Nephron (organoid): Measurements from ENCODE around the gene PLEKHM3.

Experiments
- H3K27ac Mint-ChIP-seq, 3 experiments: 2 replicates each; pipeline ENCODE4 v1.8.0; 2020; ENCODE audit warnings: mixed read lengths in 3 of 3, mild to moderate bottlenecking in 2 of 3, moderate library complexity in 1 of 3
- H3K27me3 Mint-ChIP-seq: 2 replicates; pipeline ENCODE4 v1.8.0; 2021; ENCODE audit warnings: low read depth, mild to moderate bottlenecking, moderate library complexity, mixed read lengths
- H3K36me3 Mint-ChIP-seq: 2 replicates; pipeline ENCODE4 v1.8.0; 2020; ENCODE audit warnings: low read depth, mixed read lengths
- H3K4me1 Mint-ChIP-seq: 2 replicates; pipeline ENCODE4 v1.8.0; 2020; ENCODE audit warnings: mixed read lengths
- H3K4me3 Mint-ChIP-seq, 3 experiments: 2 replicates each; pipeline ENCODE4 v1.8.0; 2020; ENCODE audit warnings: mild to moderate bottlenecking in 3 of 3, mixed read lengths in 3 of 3, moderate library complexity in 2 of 3
- H3K9me3 Mint-ChIP-seq: 2 replicates; pipeline ENCODE4 v1.8.0; 2020; ENCODE audit warnings: mixed read lengths
- TF ChIP-seq, protein P1 (sequence below), 3 experiments: fragments of 200-600 bp; sonication (generic); IDR thresholded peaks; one replicate each; pipeline ENCODE4 v1.5.0; 2021; ENCODE audit warnings: antibody characterized with exemption in 3 of 3; ENCODE audit not compliant: unreplicated experiment in 3 of 3

The PLEKHM3 gene

DNA sequence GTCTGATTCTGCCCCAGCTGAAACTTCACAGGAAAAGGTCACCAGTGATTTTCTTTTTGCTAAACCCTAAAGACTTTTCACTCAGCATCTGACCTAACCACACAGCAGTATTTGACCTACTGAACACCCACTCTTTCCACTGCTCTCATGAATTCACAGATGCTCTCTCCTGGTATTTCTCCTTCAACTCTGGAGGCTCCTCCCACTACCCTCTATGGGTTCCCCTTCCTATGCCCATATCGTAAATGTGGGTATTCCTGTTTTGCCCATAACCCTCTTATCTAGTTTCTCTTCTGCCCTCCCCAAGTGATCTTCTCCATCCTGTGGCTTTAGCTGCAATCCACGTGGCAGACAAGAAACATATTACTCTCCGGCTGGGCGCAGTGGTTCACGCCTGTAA lies 7.6 kb downstream of the PLEKHM3 start:
- TF ChIP-seq, protein P1, sequence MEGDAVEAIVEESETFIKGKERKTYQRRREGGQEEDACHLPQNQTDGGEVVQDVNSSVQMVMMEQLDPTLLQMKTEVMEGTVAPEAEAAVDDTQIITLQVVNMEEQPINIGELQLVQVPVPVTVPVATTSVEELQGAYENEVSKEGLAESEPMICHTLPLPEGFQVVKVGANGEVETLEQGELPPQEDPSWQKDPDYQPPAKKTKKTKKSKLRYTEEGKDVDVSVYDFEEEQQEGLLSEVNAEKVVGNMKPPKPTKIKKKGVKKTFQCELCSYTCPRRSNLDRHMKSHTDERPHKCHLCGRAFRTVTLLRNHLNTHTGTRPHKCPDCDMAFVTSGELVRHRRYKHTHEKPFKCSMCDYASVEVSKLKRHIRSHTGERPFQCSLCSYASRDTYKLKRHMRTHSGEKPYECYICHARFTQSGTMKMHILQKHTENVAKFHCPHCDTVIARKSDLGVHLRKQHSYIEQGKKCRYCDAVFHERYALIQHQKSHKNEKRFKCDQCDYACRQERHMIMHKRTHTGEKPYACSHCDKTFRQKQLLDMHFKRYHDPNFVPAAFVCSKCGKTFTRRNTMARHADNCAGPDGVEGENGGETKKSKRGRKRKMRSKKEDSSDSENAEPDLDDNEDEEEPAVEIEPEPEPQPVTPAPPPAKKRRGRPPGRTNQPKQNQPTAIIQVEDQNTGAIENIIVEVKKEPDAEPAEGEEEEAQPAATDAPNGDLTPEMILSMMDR (IDR thresholded peaks at IDR 0.05; ENCODE audit: unreplicated experiment in 3 of 3) = no peak
- Mint-ChIP-seq H3K4me3 (no peak overlapping the region), H3K36me3 (no peaks in the 10 kb centered on the region), H3K27ac (no peak overlapping the region), H3K4me1 (no peaks in the 10 kb centered on the region), H3K9me3 (no peaks in the 10 kb centered on the region), H3K27me3 (no peaks in the 10 kb centered on the region)

DNA sequence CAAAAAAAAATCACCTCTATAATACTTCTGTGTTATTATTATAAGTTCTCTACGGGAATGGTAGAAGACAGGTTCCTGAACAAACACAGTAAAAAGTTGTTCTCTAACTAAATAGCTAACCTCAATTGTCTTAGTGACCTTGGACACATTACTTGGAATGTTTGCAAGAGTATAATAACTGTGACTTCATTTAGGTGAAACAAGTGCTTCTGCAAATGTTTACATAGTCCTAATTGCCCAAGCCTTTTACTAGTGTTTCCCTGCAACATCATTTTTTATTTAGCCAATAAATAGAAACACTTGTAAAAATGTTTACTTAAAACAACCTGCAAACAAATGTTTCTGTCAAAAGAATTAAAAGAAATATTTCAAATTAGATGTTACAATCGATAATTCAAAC lies 9.9 kb downstream of the PLEKHM3 start:
- Mint-ChIP-seq H3K36me3 (no peaks in the 10 kb centered on the region), H3K4me1 (no peaks in the 10 kb centered on the region), H3K27ac (no peak overlapping the region), H3K4me3 (no peak overlapping the region), H3K27me3 (no peaks in the 10 kb centered on the region), H3K9me3 (no peaks in the 10 kb centered on the region)
- TF ChIP-seq, protein P1 (IDR thresholded peaks at IDR 0.05; ENCODE audit: unreplicated experiment in 3 of 3) = no peak

DNA sequence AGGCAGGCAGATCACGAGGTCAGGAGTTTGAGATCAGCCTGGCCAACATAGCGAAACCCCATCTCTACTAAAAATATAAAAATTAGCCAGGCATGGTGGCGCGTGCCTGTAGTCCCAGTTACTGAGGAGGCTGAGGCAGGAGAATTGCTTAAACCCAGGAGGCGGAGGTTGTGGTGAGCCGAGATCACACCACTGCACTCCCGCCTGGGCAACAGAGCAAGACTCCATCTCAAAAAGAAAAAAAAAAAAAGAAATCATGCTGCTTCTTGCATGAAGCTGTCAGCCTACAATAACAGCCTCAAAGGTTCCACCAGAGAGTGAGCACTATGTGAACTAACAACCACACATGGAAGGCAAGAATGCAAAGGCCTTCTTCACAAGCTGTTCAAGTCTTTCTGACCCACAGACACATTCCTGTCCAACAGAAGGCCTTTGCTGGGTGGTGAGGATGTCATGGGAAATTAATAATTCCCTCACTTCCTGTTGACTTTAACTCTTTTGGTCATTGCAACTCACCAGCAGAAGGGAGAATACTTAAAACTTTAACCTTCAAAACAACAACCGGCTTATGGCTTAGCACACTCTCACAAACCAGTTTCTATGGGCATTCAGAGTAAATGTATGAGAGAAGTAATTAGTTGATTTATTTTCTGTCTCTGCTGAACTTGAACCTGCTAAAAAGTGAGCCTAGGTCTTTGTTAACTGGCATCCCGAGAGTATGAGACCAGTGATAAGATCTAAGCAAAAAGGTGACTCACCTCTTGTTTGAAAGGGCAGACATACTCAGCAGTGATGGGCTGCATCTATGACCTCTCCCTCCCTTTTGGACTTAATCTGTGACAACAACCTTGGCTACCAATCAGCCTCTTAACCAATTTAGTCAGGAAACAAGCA lies 11.8 kb downstream of the PLEKHM3 start:
- Mint-ChIP-seq H3K27me3 (no peaks in the 10 kb centered on the region), H3K36me3 (peaks cover 3% of the 10 kb centered on the region), H3K27ac (no peak overlapping the region), H3K4me1 (no peaks in the 10 kb centered on the region), H3K4me3 (no peak overlapping the region), H3K9me3 (no peaks in the 10 kb centered on the region)
- TF ChIP-seq, protein P1 (IDR thresholded peaks at IDR 0.05; ENCODE audit: unreplicated experiment in 3 of 3) = no peak

DNA sequence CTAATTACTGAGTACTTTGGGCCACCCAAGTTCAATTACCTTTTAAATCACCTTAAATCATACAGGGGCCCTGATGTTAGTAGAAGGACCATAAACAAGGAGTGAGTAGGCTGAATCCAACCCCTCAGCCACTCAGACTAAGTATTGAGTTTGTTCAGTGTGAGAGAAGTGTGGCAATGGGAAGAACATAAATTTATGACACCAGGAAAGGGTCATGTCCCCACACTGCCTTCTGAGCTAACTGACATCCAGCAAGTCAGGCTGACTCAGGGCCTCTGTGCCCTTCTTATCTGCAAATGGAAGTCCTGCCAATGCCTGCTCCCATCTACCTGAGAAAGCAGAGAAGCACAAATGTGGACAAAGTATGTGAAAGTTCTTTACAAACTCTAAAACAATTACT lies 12.9 kb downstream of the PLEKHM3 start:
- H3K4me1 Mint-ChIP-seq = no peaks in the 10 kb centered on the region
- no peak overlapping the region for H3K4me3 Mint-ChIP-seq
- TF ChIP-seq, protein P1 (IDR thresholded peaks at IDR 0.05; ENCODE audit: unreplicated experiment in 3 of 3) = no peak
- no peaks in the 10 kb centered on the region for H3K27me3 Mint-ChIP-seq
- H3K9me3 Mint-ChIP-seq = no peaks in the 10 kb centered on the region
- H3K36me3 Mint-ChIP-seq = peaks cover 4% of the 10 kb centered on the region
- H3K27ac Mint-ChIP-seq = no peak overlapping the region

DNA sequence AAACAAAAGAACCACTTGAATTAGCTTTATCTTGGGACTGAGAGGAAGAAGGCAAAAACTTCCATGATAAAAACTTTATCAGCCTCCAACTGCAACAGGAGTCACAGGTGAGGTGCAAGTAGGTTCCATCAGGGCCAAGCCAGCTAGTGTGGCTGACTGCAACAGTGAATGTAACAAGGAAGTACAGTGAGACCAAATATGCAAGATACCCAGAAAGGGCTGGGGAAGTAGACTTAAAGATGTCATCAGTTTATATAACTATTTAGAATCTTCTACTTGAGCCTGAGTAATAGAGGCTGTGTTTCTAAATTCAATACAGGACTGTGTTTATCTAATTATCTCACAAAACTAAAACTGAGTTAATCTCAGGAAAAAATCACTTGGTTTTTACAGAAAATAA lies 14.8 kb downstream of the PLEKHM3 start:
- TF ChIP-seq, protein P1 (IDR thresholded peaks at IDR 0.05; ENCODE audit: unreplicated experiment in 3 of 3) = no peak
- no peaks in the 10 kb centered on the region for H3K9me3 Mint-ChIP-seq
- H3K27ac Mint-ChIP-seq = no peak overlapping the region
- no peaks in the 10 kb centered on the region for H3K27me3 Mint-ChIP-seq
- no peaks in the 10 kb centered on the region for H3K4me1 Mint-ChIP-seq
- H3K36me3 Mint-ChIP-seq = peaks cover 8% of the 10 kb centered on the region
- H3K4me3 Mint-ChIP-seq = no peak overlapping the region

DNA sequence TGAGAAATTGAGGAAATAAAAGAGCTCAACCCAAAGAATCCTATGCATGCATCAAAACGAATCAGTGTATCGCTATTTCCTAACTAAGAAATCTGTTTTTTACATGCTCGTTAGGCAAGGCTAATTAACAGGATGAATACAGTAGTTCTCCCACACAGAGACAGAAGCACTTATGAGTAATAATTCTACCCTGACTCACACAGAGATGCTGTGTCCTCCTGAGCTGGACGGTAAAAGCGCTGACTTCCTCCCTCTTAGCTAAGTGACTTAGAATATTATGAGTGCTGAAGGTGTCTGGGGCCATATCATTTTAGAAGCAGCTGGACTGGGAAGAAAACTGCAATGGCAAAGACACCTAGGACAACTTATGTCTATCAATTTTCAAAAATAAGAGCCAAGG lies 18.5 kb downstream of the PLEKHM3 start:
- H3K36me3 Mint-ChIP-seq = peaks cover 8% of the 10 kb centered on the region
- no peaks in the 10 kb centered on the region for H3K9me3 Mint-ChIP-seq
- TF ChIP-seq, protein P1 (IDR thresholded peaks at IDR 0.05; ENCODE audit: unreplicated experiment in 3 of 3) = no peak
- no peaks in the 10 kb centered on the region for H3K27me3 Mint-ChIP-seq
- H3K27ac Mint-ChIP-seq = no peak overlapping the region
- no peak overlapping the region for H3K4me3 Mint-ChIP-seq
- H3K4me1 Mint-ChIP-seq = no peaks in the 10 kb centered on the region
